Measurements from ENCODE around the gene ACTL7B.
A peak's percentile ranks its signal among the peaks of the same experiment; 100 is the strongest.

The ACTL7B gene

GRCh38 chr9:108816037-108816436, 39.7 kb downstream of the ACTL7B start:
- peaks cover 15% of the 10 kb centered on the region for H3K4me1 ChIP-seq (ENCODE audit: insufficient read depth, poor library complexity, severe bottlenecking)
- H3K27ac ChIP-seq (ENCODE audit: poor library complexity, severe bottlenecking): no peak overlapping the region
- no peaks in the 10 kb centered on the region for H3K36me3 ChIP-seq (ENCODE audit: low read depth)
- no peak overlapping the region for H3K4me3 ChIP-seq (ENCODE audit: severe bottlenecking)
- no peaks in the 10 kb centered on the region for H3K27me3 ChIP-seq (ENCODE audit: insufficient read depth, poor library complexity, severe bottlenecking)
- no peaks in the 10 kb centered on the region for H3K9me3 ChIP-seq (ENCODE audit: severe bottlenecking)
- TF ChIP-seq, protein P1, sequence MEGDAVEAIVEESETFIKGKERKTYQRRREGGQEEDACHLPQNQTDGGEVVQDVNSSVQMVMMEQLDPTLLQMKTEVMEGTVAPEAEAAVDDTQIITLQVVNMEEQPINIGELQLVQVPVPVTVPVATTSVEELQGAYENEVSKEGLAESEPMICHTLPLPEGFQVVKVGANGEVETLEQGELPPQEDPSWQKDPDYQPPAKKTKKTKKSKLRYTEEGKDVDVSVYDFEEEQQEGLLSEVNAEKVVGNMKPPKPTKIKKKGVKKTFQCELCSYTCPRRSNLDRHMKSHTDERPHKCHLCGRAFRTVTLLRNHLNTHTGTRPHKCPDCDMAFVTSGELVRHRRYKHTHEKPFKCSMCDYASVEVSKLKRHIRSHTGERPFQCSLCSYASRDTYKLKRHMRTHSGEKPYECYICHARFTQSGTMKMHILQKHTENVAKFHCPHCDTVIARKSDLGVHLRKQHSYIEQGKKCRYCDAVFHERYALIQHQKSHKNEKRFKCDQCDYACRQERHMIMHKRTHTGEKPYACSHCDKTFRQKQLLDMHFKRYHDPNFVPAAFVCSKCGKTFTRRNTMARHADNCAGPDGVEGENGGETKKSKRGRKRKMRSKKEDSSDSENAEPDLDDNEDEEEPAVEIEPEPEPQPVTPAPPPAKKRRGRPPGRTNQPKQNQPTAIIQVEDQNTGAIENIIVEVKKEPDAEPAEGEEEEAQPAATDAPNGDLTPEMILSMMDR (IDR thresholded peaks at IDR 0.05; ENCODE audit: poor library complexity, severe bottlenecking): no peak
- DNase-seq (ENCODE audit: low spot score) (no peak), ATAC-seq (ENCODE audit: low read depth) (no peak)

DNA sequence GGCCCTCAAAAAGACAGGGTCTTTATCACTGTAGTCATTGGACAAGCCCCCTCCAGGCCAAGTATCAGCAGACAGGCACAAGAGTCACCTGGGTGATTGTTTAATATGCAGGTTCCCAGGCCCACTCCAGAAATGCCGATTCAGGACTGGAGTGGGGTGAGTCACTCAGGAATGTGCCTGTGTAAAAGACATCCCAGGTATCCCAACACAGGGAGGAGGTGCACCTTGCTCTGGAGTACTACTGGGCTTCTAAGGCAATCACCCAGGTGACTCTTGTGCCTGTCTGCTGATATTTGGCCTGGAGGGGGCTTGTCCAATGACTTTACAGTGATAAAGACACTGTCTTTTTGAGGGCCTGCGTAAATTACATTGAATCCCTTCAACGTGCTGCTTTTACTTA, 40.6 kb downstream of the ACTL7B start:
- Histone ChIP-seq H3K4me3 (ENCODE audit: severe bottlenecking) (no peak overlapping the region), H3K4me1 (ENCODE audit: insufficient read depth, poor library complexity, severe bottlenecking) (peaks cover 15% of the 10 kb centered on the region), H3K9me3 (ENCODE audit: severe bottlenecking) (no peaks in the 10 kb centered on the region), H3K27me3 (ENCODE audit: insufficient read depth, poor library complexity, severe bottlenecking) (no peaks in the 10 kb centered on the region), H3K27ac (ENCODE audit: poor library complexity, severe bottlenecking) (no peak overlapping the region), H3K36me3 (ENCODE audit: low read depth) (no peaks in the 10 kb centered on the region)
- peak; percentile 84 for ATAC-seq (ENCODE audit: low read depth)
- no peak for DNase-seq (ENCODE audit: low spot score)
- TF ChIP-seq, protein P1 (IDR thresholded peaks at IDR 0.05; ENCODE audit: poor library complexity, severe bottlenecking): no peak

DNA sequence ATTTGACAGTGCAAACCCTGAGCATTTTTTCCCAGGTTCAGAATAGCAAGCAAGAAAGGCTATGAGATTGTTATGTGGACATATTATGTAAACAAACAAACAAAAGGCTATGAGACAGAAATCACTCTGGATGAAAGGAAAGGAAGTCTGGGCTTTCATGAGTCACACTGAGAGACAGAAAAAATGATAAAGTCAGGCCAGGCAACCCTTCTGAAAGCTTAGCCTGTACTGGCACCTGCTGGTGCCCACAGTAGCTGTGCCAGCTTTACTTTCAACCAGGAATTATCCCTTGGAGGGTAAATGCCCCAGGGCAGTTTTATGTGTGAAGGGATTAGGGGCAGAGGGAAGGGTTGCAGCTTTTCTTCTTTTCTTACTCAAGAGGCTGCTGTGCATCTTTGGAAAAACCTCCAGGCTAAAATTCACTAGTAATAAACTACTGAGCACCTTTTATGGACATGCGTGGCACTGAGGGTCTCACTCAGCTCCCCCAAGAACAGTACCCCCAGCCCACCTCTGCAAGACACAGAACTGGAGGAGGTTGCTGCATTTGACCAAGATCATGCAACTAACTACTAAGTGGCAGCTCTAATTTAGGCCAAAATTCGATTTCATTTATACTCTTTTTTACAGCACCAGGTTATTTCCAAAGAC, 41.7 kb downstream of the ACTL7B start:
- ATAC-seq (ENCODE audit: low read depth) (peak; percentile 96), DNase-seq (ENCODE audit: low spot score) (no peak)
- H3K27ac ChIP-seq (ENCODE audit: poor library complexity, severe bottlenecking): peak overlapping the region; percentile 17
- no peaks in the 10 kb centered on the region for H3K27me3 ChIP-seq (ENCODE audit: insufficient read depth, poor library complexity, severe bottlenecking)
- no peaks in the 10 kb centered on the region for H3K9me3 ChIP-seq (ENCODE audit: severe bottlenecking)
- TF ChIP-seq, protein P1 (IDR thresholded peaks at IDR 0.05; ENCODE audit: poor library complexity, severe bottlenecking): peak; percentile 90
- no peak overlapping the region for H3K4me3 ChIP-seq (ENCODE audit: severe bottlenecking)
- peaks cover 15% of the 10 kb centered on the region for H3K4me1 ChIP-seq (ENCODE audit: insufficient read depth, poor library complexity, severe bottlenecking)
- no peaks in the 10 kb centered on the region for H3K36me3 ChIP-seq (ENCODE audit: low read depth)

DNA sequence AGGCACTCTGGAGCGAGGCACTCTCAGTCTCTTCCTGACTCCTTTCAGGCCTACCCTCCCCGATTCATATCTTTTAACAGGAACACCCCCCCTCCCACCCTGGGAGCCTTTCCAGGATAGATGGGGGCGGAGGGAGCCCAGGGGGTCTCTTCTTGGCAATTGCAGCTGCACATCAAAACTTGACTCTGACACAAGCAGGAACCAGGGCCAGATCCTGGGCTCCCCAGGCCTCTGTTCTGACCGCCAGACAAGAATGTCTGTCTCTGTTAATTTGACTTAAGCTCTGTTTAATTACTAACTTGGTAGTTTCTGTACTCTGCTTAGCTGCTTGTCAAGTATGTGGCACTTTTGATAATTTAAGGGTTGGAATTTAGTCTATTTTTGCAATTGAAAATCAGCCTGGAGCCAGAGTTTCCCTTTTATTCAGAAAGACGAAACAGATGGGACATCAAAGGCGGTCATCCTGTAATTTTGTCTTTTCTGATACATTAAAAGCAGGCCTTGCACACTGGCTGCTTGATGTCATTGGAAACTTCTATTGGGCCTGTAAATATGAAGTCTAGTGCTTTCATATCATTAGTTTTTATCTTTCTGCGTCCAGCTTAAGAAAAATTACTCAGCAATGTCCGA, 43.3 kb downstream of the ACTL7B start:
- H3K27ac ChIP-seq (ENCODE audit: poor library complexity, severe bottlenecking): no peak overlapping the region
- H3K27me3 ChIP-seq (ENCODE audit: insufficient read depth, poor library complexity, severe bottlenecking): no peaks in the 10 kb centered on the region
- no peak for ATAC-seq (ENCODE audit: low read depth)
- H3K36me3 ChIP-seq (ENCODE audit: low read depth): no peaks in the 10 kb centered on the region
- TF ChIP-seq, protein P1 (IDR thresholded peaks at IDR 0.05; ENCODE audit: poor library complexity, severe bottlenecking): no peak
- H3K4me3 ChIP-seq (ENCODE audit: severe bottlenecking): no peak overlapping the region
- peaks cover 15% of the 10 kb centered on the region for H3K4me1 ChIP-seq (ENCODE audit: insufficient read depth, poor library complexity, severe bottlenecking)
- no peaks in the 10 kb centered on the region for H3K9me3 ChIP-seq (ENCODE audit: severe bottlenecking)
- DNase-seq (ENCODE audit: low spot score): no peak

DNA sequence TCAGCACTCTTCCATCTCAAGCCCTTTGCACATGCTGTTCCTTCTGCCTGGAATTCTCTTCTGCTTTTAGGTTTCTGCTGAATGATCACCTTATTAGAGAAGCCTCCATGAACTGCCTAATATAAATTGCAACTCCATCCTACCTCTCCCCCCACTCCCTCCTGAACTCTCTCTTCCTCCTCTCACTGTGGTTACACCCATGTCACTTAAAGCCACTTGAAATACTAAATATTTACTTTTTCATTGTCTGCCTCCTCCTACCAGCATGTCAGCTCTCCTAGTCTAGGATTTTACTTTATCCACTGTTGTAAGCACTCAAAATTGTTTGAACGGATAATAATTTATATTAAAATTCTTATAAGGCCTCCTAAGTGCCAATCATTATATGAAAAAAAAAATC, 43.8 kb downstream of the ACTL7B start:
- DNase-seq (ENCODE audit: low spot score) (no peak), ATAC-seq (ENCODE audit: low read depth) (no peak)
- no peaks in the 10 kb centered on the region for H3K27me3 ChIP-seq (ENCODE audit: insufficient read depth, poor library complexity, severe bottlenecking)
- H3K4me1 ChIP-seq (ENCODE audit: insufficient read depth, poor library complexity, severe bottlenecking): peaks cover 15% of the 10 kb centered on the region
- no peaks in the 10 kb centered on the region for H3K9me3 ChIP-seq (ENCODE audit: severe bottlenecking)
- TF ChIP-seq, protein P1 (IDR thresholded peaks at IDR 0.05; ENCODE audit: poor library complexity, severe bottlenecking): no peak
- no peak overlapping the region for H3K4me3 ChIP-seq (ENCODE audit: severe bottlenecking)
- no peaks in the 10 kb centered on the region for H3K36me3 ChIP-seq (ENCODE audit: low read depth)
- no peak overlapping the region for H3K27ac ChIP-seq (ENCODE audit: poor library complexity, severe bottlenecking)

Data from RWPE2 (cell line).